Neural cell (in vitro differentiated cells): ENCODE data around the gene VAPA. TPM values are rescaled to one million over a fixed set of nuclear protein-coding genes. Genes with fewer than 3 reads are reported as not detected.

Source experiments
- H2AFZ ChIP-seq: fragments of 200-600, 300-800 bp; sonication (generic), shearing (Covaris generic); 2 replicates; pipeline ENCODE4 v1.6.0; 2014; ENCODE audit warnings: low read depth, mild to moderate bottlenecking, antibody characterized with exemption, low read length, moderate library complexity
- H3F3A ChIP-seq: fragments of 200-600 bp; shearing (Covaris generic); 2 replicates; pipeline ENCODE4 v1.6.1; 2016; ENCODE audit warnings: mild to moderate bottlenecking, moderate library complexity, mixed read lengths, antibody characterized with exemption, low read length; ENCODE audit not compliant: insufficient read depth, poor library complexity, severe bottlenecking
- H3K27ac ChIP-seq: fragments of 200-600, 300-800 bp; sonication (generic), shearing (Covaris generic); 2 replicates; pipeline ENCODE4 v1.5.1; 2014; ENCODE audit warnings: mild to moderate bottlenecking, low read length, moderate library complexity
- H3K27me3 ChIP-seq: fragments of 300-800, 200-600 bp; sonication (generic), shearing (Covaris generic); 2 replicates; pipeline ENCODE4 v1.6.0; 2014; ENCODE audit warnings: mild to moderate bottlenecking, low read depth, low read length, moderate library complexity; ENCODE audit not compliant: insufficient read depth
- H3K36me3 ChIP-seq: fragments of 300-800, 200-600 bp; sonication (generic), shearing (Covaris generic); 2 replicates; pipeline ENCODE4 v1.5.1; 2014; ENCODE audit warnings: mild to moderate bottlenecking, antibody characterized with exemption, low read length, moderate library complexity; ENCODE audit not compliant: insufficient read depth
- H3K4me2 ChIP-seq: fragments of 300-800, 200-600 bp; sonication (generic), shearing (Covaris generic); 2 replicates; pipeline ENCODE4 v1.6.0; 2014; ENCODE audit warnings: mild to moderate bottlenecking, low read length
- H3K4me3 ChIP-seq: fragments of 300-800, 200-600 bp; sonication (generic), shearing (Covaris generic); 2 replicates; pipeline ENCODE4 v1.5.1; 2014; ENCODE audit warnings: mild to moderate bottlenecking, low read length, moderate library complexity
- H3K79me2 ChIP-seq: fragments of 200-600 bp; shearing (Covaris generic); replicated peaks from 2 replicates; pipeline ENCODE4 v1.6.0; 2014; ENCODE audit warnings: mild to moderate bottlenecking, low read length, moderate library complexity; ENCODE audit not compliant: insufficient read depth
- H3K9ac ChIP-seq: fragments of 300-800, 200-600 bp; sonication (generic), shearing (Covaris generic); 2 replicates; pipeline ENCODE4 v1.6.1; 2016; ENCODE audit warnings: mild to moderate bottlenecking, low read length, mixed read lengths
- H3K9me2 ChIP-seq: fragments of 200-600 bp; shearing (Covaris generic); 2 replicates; pipeline ENCODE4 v1.6.1; 2016; ENCODE audit warnings: mild to moderate bottlenecking, low read length, mixed read lengths; ENCODE audit not compliant: insufficient read depth
- H3K9me3 ChIP-seq: fragments of 200-600, 300-800 bp; sonication (generic), shearing (Covaris generic); 2 replicates; pipeline ENCODE4 v1.6.1; 2016; ENCODE audit warnings: mild to moderate bottlenecking, mixed run types, low read length, moderate library complexity, mixed read lengths
- H4K20me1 ChIP-seq: fragments of 200-600 bp; shearing (Covaris generic); 2 replicates; pipeline ENCODE4 v1.6.1; 2016; ENCODE audit warnings: mild to moderate bottlenecking, mixed run types; ENCODE audit not compliant: insufficient read depth
- CTCF ChIP-seq: fragments of 450-650 bp; IDR thresholded peaks from 2 replicates; pipeline ENCODE4 v1.5.1; 2014; ENCODE audit warnings: antibody characterized with exemption, mild to moderate bottlenecking, moderate library complexity; ENCODE audit not compliant: poor library complexity, severe bottlenecking
- EP300 ChIP-seq: fragments of 450-650 bp; conservative IDR thresholded peaks from 2 replicates; pipeline ENCODE4 v1.6.1; 2014; ENCODE audit warnings: antibody characterized with exemption, mild to moderate bottlenecking, moderate library complexity; ENCODE audit not compliant: poor library complexity, severe bottlenecking
- EZH2 ChIP-seq: fragments of 200-600, 300-800 bp; shearing (Covaris generic), sonication (generic); IDR thresholded peaks from 2 replicates; pipeline ENCODE4 v1.6.1; 2014; ENCODE audit warnings: antibody characterized with exemption, low read length, borderline replicate concordance, mild to moderate bottlenecking; ENCODE audit not compliant: insufficient read depth, poor library complexity, severe bottlenecking
- MXI1 ChIP-seq: fragments of 450-650 bp; conservative IDR thresholded peaks from 2 replicates; pipeline ENCODE4 v1.6.1; 2014; ENCODE audit warnings: antibody characterized with exemption, mild to moderate bottlenecking; ENCODE audit not compliant: poor library complexity, severe bottlenecking
- POLR2AphosphoS5 ChIP-seq: IDR thresholded peaks from 2 replicates; pipeline ENCODE4 v1.6.1; 2012
- RAD21 ChIP-seq: fragments of 450-650 bp; conservative IDR thresholded peaks from 2 replicates; pipeline ENCODE4 v1.6.1; 2014; ENCODE audit warnings: antibody characterized with exemption, mild to moderate bottlenecking, moderate library complexity
- REST ChIP-seq: IDR thresholded peaks from 2 replicates; pipeline ENCODE4 v1.6.1; 2012; ENCODE audit warnings: borderline replicate concordance
- SMC3 ChIP-seq: fragments of 450-650 bp; conservative IDR thresholded peaks from 2 replicates; pipeline ENCODE4 v1.6.1; 2014; ENCODE audit warnings: antibody characterized with exemption, mild to moderate bottlenecking, moderate library complexity; ENCODE audit not compliant: poor library complexity
- TAF1 ChIP-seq: IDR thresholded peaks from 2 replicates; pipeline ENCODE4 v1.6.1; 2012; ENCODE audit warnings: low read depth
- polyA plus RNA-seq: library from polyadenylated mRNA; depleted of rRNA; stranded (reverse); fragments of >200 nt; gene quantifications from 2 replicates; pipeline ENCODE4 v1.2.3, GENCODE V29; 2014
- small RNA-seq, 3 experiments: library from RNA; depleted of rRNA; stranded (forward); fragments of <200 nt; gene quantifications; one replicate each; pipeline ENCODE3, GENCODE V24; 2012

Gene VAPA
- polyA plus RNA-seq, 1 donor from 2014 or later: 317 TPM

- no peaks in the 10 kb centered on the region for H3K9me3 ChIP-seq
- H3K36me3 ChIP-seq: no peaks in the 10 kb centered on the region
- no peak for TF ChIP-seq TAF1
- no peak for TF ChIP-seq EZH2
- no peak for TF ChIP-seq CTCF
- TF ChIP-seq REST: no peak
- no peak for TF ChIP-seq POLR2AphosphoS5
- no peak for TF ChIP-seq RAD21
- no peak for TF ChIP-seq EP300
- TF ChIP-seq MXI1: no peak
- TF ChIP-seq SMC3: no peak
Measured at GRCh38 chr18:10008006-10008647, 94.3 kb downstream of the VAPA start.

More at GRCh38 chr18:10008006-10008647, 94.3 kb downstream of the VAPA start:
- Histone ChIP-seq H4K20me1 (no peaks in the 10 kb centered on the region), H3K27me3 (no peaks in the 10 kb centered on the region), H3K79me2 (no peaks in the 10 kb centered on the region), H2AFZ (no peak overlapping the region), H3K9ac (no peak overlapping the region), H3K4me3 (no peak overlapping the region), H3K27ac (no peak overlapping the region), H3F3A (no peaks in the 10 kb centered on the region), H3K4me2 (no peak overlapping the region), H3K9me2 (no peaks in the 10 kb centered on the region)

Small RNAs within 50 kb of the gene (small RNA-seq; reads per million reads assigned to genes)
- gene RNA5SP450: 1.7 to 3.1 (median 2.6) reads per million in 3 experiments

Other genes starting within 250 kb of the VAPA start
- 16.3 and 16.5 TPM in 2 replicates for gene RAB31, start 205.7 kb upstream of the VAPA start, polyA plus RNA-seq
- 0.41 TPM in 1 of 2 replicates, not detected in the other for gene TXNDC2, start 28.0 kb upstream of the VAPA start, polyA plus RNA-seq